ENCODE measurements around the gene TKT. TPM values are rescaled to one million over a fixed set of nuclear protein-coding genes. Genes with fewer than 3 reads are reported as not detected.

Gene TKT
- total RNA-seq, 1 donor from 2014 or later: 564 TPM

GRCh38 chr3:53211706-53212702 is 43.8 kb downstream of the TKT start:
- peaks cover 3% of the 10 kb centered on the region for H3K27me3 Mint-ChIP-seq (ENCODE audit: low read depth)
- no peak for TF ChIP-seq CTCF (conservative IDR thresholded peaks at IDR 0.05)
- no peaks in the 10 kb centered on the region for H3K4me1 Mint-ChIP-seq
- H3K9me3 Mint-ChIP-seq: no peaks in the 10 kb centered on the region
- H3K36me3 Mint-ChIP-seq (ENCODE audit: low read depth): peaks cover 4% of the 10 kb centered on the region
- H3K27ac Mint-ChIP-seq (ENCODE audit: unreplicated experiment): peak overlapping the region; percentile 19
- no peak for DNase-seq (ENCODE audit: low read depth, low spot score)
- H3K4me3 Mint-ChIP-seq: no peak overlapping the region

- Mint-ChIP-seq H3K9me3 (no peaks in the 10 kb centered on the region), H3K27me3 (ENCODE audit: low read depth) (no peaks in the 10 kb centered on the region), H3K4me3 (no peak overlapping the region), H3K36me3 (ENCODE audit: low read depth) (no peaks in the 10 kb centered on the region), H3K4me1 (no peaks in the 10 kb centered on the region), H3K27ac (ENCODE audit: unreplicated experiment) (peak overlapping the region; percentile 44)
- TF ChIP-seq CTCF (conservative IDR thresholded peaks at IDR 0.05): no peak
- DNase-seq (ENCODE audit: low read depth, low spot score): no peak
These were observed 53.3 kb downstream of the TKT start for GRCh38 chr3:53202331-53203015.

- TF ChIP-seq CTCF (conservative IDR thresholded peaks at IDR 0.05): no peak
- Mint-ChIP-seq H3K4me1 (no peaks in the 10 kb centered on the region), H3K27ac (ENCODE audit: unreplicated experiment) (no peak overlapping the region), H3K27me3 (ENCODE audit: low read depth) (no peaks in the 10 kb centered on the region), H3K36me3 (ENCODE audit: low read depth) (no peaks in the 10 kb centered on the region), H3K4me3 (no peak overlapping the region), H3K9me3 (no peaks in the 10 kb centered on the region)
- no peak for DNase-seq (ENCODE audit: low read depth, low spot score)
These were observed 55.0 kb downstream of the TKT start for GRCh38 chr3:53200501-53201498.

GRCh38 chr3:53199834-53200233 is 56.0 kb downstream of the TKT start:
- no peak overlapping the region for H3K27ac Mint-ChIP-seq (ENCODE audit: unreplicated experiment)
- H3K36me3 Mint-ChIP-seq (ENCODE audit: low read depth): no peaks in the 10 kb centered on the region
- no peaks in the 10 kb centered on the region for H3K9me3 Mint-ChIP-seq
- DNase-seq (ENCODE audit: low read depth, low spot score): no peak
- no peak overlapping the region for H3K4me3 Mint-ChIP-seq
- H3K27me3 Mint-ChIP-seq (ENCODE audit: low read depth): peaks cover 2% of the 10 kb centered on the region
- TF ChIP-seq CTCF (conservative IDR thresholded peaks at IDR 0.05): peak; percentile 13
- H3K4me1 Mint-ChIP-seq: no peaks in the 10 kb centered on the region

- H3K36me3 Mint-ChIP-seq (ENCODE audit: low read depth): no peaks in the 10 kb centered on the region
- H3K27me3 Mint-ChIP-seq (ENCODE audit: low read depth): peaks cover 2% of the 10 kb centered on the region
- no peak overlapping the region for H3K4me3 Mint-ChIP-seq
- TF ChIP-seq CTCF (conservative IDR thresholded peaks at IDR 0.05): no peak
- DNase-seq (ENCODE audit: low read depth, low spot score): no peak
- no peak overlapping the region for H3K27ac Mint-ChIP-seq (ENCODE audit: unreplicated experiment)
- no peaks in the 10 kb centered on the region for H3K9me3 Mint-ChIP-seq
- no peaks in the 10 kb centered on the region for H3K4me1 Mint-ChIP-seq
These were observed 56.8 kb downstream of the TKT start for GRCh38 chr3:53198996-53199395.

Measured in neural crest cell (in vitro differentiated cells).